ENCODE measurements around the gene CYB561D2. TPM values are rescaled to one million over a fixed set of nuclear protein-coding genes. Genes with fewer than 3 reads are reported as not detected.

The CYB561D2 gene
- total RNA-seq, 1 donor from 2014 or later, result 11.5 TPM

DNA sequence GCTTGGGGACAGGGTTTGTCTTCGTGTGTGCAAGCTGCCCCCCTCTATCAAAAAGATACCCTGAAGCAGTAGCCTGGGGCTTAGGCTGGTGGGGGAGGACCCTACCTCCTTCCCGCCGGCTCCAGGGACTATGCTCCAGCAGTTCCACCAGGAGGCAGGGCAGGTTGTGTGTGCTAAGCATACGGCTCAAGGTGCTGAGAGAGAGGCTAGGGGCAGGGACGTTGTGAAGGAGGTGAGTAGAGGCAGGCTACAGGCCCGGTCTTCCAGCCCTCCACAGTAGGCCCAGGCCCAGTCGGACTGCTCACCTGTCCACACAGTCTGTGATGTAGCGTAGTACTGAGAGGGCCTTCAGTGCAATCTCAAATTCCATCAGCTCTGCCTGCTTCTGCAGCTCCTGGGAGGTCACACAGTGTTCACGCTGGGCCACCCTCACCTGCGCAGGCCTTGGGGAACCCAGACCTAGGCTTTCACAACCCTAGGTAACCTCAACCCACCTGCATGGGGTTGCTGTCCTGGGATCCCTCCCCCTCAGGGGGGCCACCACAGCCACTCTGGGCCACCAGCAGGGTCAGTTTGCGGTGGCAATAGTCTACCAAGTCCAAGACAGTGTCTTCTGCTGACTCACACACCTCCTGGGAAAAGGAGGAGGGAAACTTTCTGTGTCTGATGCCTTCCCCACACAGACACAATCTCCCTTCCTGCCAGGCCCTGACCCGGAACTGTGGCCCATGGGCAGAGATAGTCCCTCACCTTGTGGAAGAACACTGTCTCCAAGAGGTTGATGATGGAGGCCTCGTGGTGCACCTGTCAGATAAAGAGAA, 7.6 kb upstream of the CYB561D2 start:
- no peak for TF ChIP-seq POLR2AphosphoS5 (IDR thresholded peaks at IDR 0.05; ENCODE audit: insufficient read depth in 1 of 2, low read depth in 1 of 2)
- TF ChIP-seq POLR2A (IDR thresholded peaks at IDR 0.05), result no peak
- TF ChIP-seq, protein P1, sequence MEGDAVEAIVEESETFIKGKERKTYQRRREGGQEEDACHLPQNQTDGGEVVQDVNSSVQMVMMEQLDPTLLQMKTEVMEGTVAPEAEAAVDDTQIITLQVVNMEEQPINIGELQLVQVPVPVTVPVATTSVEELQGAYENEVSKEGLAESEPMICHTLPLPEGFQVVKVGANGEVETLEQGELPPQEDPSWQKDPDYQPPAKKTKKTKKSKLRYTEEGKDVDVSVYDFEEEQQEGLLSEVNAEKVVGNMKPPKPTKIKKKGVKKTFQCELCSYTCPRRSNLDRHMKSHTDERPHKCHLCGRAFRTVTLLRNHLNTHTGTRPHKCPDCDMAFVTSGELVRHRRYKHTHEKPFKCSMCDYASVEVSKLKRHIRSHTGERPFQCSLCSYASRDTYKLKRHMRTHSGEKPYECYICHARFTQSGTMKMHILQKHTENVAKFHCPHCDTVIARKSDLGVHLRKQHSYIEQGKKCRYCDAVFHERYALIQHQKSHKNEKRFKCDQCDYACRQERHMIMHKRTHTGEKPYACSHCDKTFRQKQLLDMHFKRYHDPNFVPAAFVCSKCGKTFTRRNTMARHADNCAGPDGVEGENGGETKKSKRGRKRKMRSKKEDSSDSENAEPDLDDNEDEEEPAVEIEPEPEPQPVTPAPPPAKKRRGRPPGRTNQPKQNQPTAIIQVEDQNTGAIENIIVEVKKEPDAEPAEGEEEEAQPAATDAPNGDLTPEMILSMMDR (IDR thresholded peaks at IDR 0.05), result no peak
- H3K4me3 ChIP-seq, result no peak overlapping the region
- no peaks in the 10 kb centered on the region for H3K27me3 ChIP-seq
- no peak for DNase-seq (ENCODE audit: extremely low spot score in 2 of 2)
- H3K27ac ChIP-seq, result no peak overlapping the region
- H3K9me3 ChIP-seq, result no peaks in the 10 kb centered on the region
- intact Hi-C loops (cut with DNase I), result no loop called here
- peaks cover 50% of the 10 kb centered on the region for H3K4me1 ChIP-seq
- H3K36me3 ChIP-seq, result peaks cover 0 to 1% of the 10 kb centered on the region in 2 donors

DNA sequence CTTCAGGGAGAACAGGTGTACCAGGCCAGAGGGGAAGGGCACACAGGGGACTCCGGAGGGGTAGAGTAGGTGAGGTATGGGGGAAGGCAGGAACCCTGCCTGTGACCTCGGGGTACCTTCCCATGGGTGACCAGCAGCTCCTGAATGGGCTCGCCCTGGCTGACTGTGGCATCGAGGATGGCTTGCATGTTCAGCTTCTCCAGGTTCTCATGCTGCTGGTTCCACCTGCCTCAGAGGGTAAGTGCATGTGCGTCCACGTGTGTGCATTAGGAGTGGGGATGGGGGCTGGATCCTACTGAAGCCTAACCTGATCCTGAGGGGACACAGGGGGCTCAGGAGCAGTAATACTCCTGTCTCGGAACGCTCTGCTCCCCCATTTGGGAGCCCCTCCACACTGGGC, 5.7 kb upstream of the CYB561D2 start:
- no peaks in the 10 kb centered on the region for H3K9me3 ChIP-seq
- DNase-seq (ENCODE audit: extremely low spot score in 2 of 2), result no peak
- no peaks in the 10 kb centered on the region for H3K27me3 ChIP-seq
- intact Hi-C loops (cut with DNase I), result no loop called here
- H3K4me3 ChIP-seq, result peak overlapping the region; percentile 32 to 47
- H3K36me3 ChIP-seq, result peaks cover 0 to 8% of the 10 kb centered on the region in 2 donors
- no peak overlapping the region for H3K27ac ChIP-seq
- TF ChIP-seq POLR2A (IDR thresholded peaks at IDR 0.05), result no peak
- TF ChIP-seq POLR2AphosphoS5 (IDR thresholded peaks at IDR 0.05; ENCODE audit: insufficient read depth in 1 of 2, low read depth in 1 of 2), result no peak
- TF ChIP-seq, protein P1 (IDR thresholded peaks at IDR 0.05), result no peak
- H3K4me1 ChIP-seq, result peaks cover 43% of the 10 kb centered on the region

DNA sequence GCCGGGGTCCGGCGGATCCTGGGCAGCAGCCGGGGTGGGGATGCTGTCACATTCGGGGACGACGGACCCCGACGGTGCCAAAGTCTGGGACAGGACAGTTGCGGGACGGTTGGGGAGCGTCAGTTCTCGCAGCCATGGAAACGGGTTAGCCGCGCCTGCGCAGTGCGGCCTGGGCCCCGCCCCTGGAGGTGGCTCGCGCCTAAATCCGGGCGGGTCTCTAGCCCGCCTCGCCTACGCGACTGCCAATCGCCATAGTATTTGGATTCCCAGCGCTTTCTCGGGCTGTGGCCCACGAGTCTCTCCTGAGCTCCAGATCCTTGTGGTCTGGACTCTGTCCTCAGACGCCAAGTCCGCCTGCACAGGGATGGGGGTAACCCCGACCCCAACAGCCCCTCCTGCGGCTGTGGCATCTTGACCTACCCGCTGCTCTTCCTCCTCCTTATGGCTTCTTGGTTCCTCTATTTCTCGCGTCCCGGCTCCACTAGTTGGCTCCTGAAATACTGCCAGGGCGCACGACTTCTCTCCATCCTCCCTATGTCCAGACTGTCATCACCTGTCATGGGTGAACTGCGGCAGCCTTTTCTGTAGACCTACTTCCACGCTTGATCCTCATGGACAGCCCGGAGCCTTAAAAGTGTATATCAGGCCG, 5.0 kb upstream of the CYB561D2 start, which contains the start of gene ZMYND10:
Gene ZMYND10 (minus strand): TSS at position 147 of the 649 bp plus-strand sequence. CDS start 153 bp downstream, outside the sequence.
- DNase-seq (ENCODE audit: extremely low spot score in 2 of 2), result no peak
- peaks cover 42% of the 10 kb centered on the region for H3K4me1 ChIP-seq
- H3K27me3 ChIP-seq, result no peaks in the 10 kb centered on the region
- H3K9me3 ChIP-seq, result no peaks in the 10 kb centered on the region
- peaks cover 0 to 8% of the 10 kb centered on the region in 2 donors for H3K36me3 ChIP-seq
- H3K4me3 ChIP-seq, result peak within 1 kb of the TSS; percentile 32 to 47
- intact Hi-C loops (cut with DNase I), result no loop called here
- no peak within 1 kb of the TSS for H3K27ac ChIP-seq
- TF ChIP-seq POLR2A (IDR thresholded peaks at IDR 0.05) (no peak), POLR2AphosphoS5 (IDR thresholded peaks at IDR 0.05; ENCODE audit: insufficient read depth in 1 of 2, low read depth in 1 of 2) (no peak)
- TF ChIP-seq, protein P1 (IDR thresholded peaks at IDR 0.05), result no peak

DNA sequence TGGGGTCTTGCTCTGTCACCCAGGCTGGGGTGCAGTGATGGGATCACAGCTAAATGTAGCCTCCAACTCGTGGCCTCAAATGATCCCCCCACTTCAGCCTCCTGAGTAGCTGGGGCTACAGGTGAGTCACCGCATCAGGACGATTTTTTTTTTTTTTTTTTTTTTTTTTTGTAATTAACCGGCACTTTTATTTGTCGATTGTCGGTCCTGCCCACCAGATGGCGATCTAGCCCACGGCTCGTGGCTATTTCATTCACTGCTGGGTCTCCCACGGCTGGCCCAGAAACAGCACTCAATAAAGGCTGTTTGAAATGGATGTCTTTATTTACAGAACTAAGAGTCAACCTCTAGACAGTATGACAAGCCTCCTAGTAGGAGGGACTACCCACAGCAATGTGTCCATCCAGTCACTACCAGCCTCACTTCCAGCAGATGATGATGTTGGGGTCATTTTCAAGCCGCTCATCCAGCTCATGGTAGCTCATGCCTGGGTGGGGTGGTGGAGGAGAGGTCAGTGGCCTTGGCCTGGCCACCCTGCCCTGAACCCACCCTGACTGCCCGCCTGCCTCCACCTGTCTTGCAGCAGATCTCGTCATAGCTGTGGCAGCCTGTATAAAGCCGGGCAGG, 3.4 kb upstream of the CYB561D2 start:
- Histone ChIP-seq H3K27me3 (no peaks in the 10 kb centered on the region), H3K27ac (no peak overlapping the region), H3K4me1 (peaks cover 41% of the 10 kb centered on the region), H3K9me3 (no peaks in the 10 kb centered on the region), H3K4me3 (no peak overlapping the region), H3K36me3 (peaks cover 0 to 8% of the 10 kb centered on the region in 2 donors)
- DNase-seq (ENCODE audit: extremely low spot score in 2 of 2), result no peak
- TF ChIP-seq, protein P1 (IDR thresholded peaks at IDR 0.05), result peak in 1 of 3 experiments; percentile 28
- TF ChIP-seq POLR2AphosphoS5 (IDR thresholded peaks at IDR 0.05; ENCODE audit: insufficient read depth in 1 of 2, low read depth in 1 of 2) (no peak), POLR2A (IDR thresholded peaks at IDR 0.05) (no peak)
- intact Hi-C loops (cut with DNase I), result no loop called here

Data from vagina (tissue), 2 donors.